DOHH2 (cell line): ENCODE results near the gene RRAGB.

Experiments
- H3F3A ChIP-seq: fragments of 200-600 bp; sonication (generic), shearing (Covaris generic); 2 replicates; pipeline ENCODE4 v1.6.0; 2016; ENCODE audit warnings: antibody characterized with exemption, mild to moderate bottlenecking; ENCODE audit not compliant: control insufficient read depth, insufficient read depth
- H3K27ac ChIP-seq: fragments of 200-600 bp; sonication (generic); 2 replicates; pipeline ENCODE4 v1.5.1; 2014; ENCODE audit warnings: low read depth, mild to moderate bottlenecking, low read length, moderate library complexity
- H3K27me3 ChIP-seq: fragments of 200-600 bp; sonication (generic); 2 replicates; pipeline ENCODE4 v1.6.1; 2014; ENCODE audit warnings: mild to moderate bottlenecking, low read length, mixed read lengths; ENCODE audit not compliant: control insufficient read depth
- H3K36me3 ChIP-seq: fragments of 200-600 bp; sonication (generic); 2 replicates; pipeline ENCODE4 v1.6.1; 2014; ENCODE audit warnings: mild to moderate bottlenecking, low read length, moderate library complexity, mixed read lengths; ENCODE audit not compliant: control insufficient read depth
- H3K4me1 ChIP-seq: fragments of 200-600 bp; sonication (generic); 2 replicates; pipeline ENCODE4 v1.6.1; 2014; ENCODE audit warnings: mild to moderate bottlenecking, low read length, mixed read lengths; ENCODE audit not compliant: control insufficient read depth
- H3K4me2 ChIP-seq: fragments of 200-600 bp; sonication (generic); 2 replicates; pipeline ENCODE4 v1.6.0; 2014; ENCODE audit warnings: mild to moderate bottlenecking, low read length, moderate library complexity
- H3K4me3 ChIP-seq: fragments of 200-600 bp; sonication (generic); 2 replicates; pipeline ENCODE4 v1.5.1; 2014; ENCODE audit warnings: mild to moderate bottlenecking, low read length, mixed read lengths
- H3K79me2 ChIP-seq: fragments of 200-600 bp; sonication (generic); 2 replicates; pipeline ENCODE4 v1.6.1; 2014; ENCODE audit warnings: mild to moderate bottlenecking, low read length, mixed read lengths; ENCODE audit not compliant: control insufficient read depth
- H3K9me2 ChIP-seq: fragments of 200-600 bp; sonication (generic); replicated peaks from 2 replicates; pipeline ENCODE4 v1.6.1; 2014; ENCODE audit warnings: mild to moderate bottlenecking, low read length, mixed read lengths; ENCODE audit not compliant: control insufficient read depth
- H3K9me3 ChIP-seq: fragments of 200-600 bp; sonication (generic); 2 replicates; pipeline ENCODE4 v1.6.1; 2014; ENCODE audit warnings: antibody characterized with exemption, low read length, mixed read lengths; ENCODE audit not compliant: control insufficient read depth, insufficient read depth
- H4K20me1 ChIP-seq: fragments of 200-600 bp; sonication (generic); 2 replicates; pipeline ENCODE4 v1.6.0; 2014; ENCODE audit warnings: low read depth, mild to moderate bottlenecking, antibody characterized with exemption, low read length, moderate library complexity; ENCODE audit not compliant: control insufficient read depth, insufficient read depth
- EZH2phosphoT487 ChIP-seq: fragments of 200-600 bp; sonication (generic); IDR thresholded peaks from 2 replicates; pipeline ENCODE4 v1.6.1; 2017; ENCODE audit warnings: borderline replicate concordance, mild to moderate bottlenecking, antibody characterized with exemption, low read length, moderate library complexity, mixed read lengths
- TF ChIP-seq, protein P1 (sequence below): fragments of 200-600 bp; sonication (generic); IDR thresholded peaks from one replicate; pipeline ENCODE4 v1.5.1; 2014; ENCODE audit warnings: antibody characterized with exemption, mild to moderate bottlenecking, low read depth, low read length; ENCODE audit not compliant: poor library complexity, severe bottlenecking

RRAGB gene

GRCh38 chrX:55709735-55710134, 7.8 kb upstream of the RRAGB start:
- Histone ChIP-seq H3K27me3 (no peaks in the 10 kb centered on the region), H3K27ac (no peak overlapping the region), H3K9me3 (no peaks in the 10 kb centered on the region), H3K36me3 (no peaks in the 10 kb centered on the region), H3K4me2 (no peak overlapping the region), H3K79me2 (no peaks in the 10 kb centered on the region), H3K4me1 (no peaks in the 10 kb centered on the region), H3K9me2 (no peaks in the 10 kb centered on the region), H4K20me1 (no peaks in the 10 kb centered on the region), H3K4me3 (no peak overlapping the region), H3F3A (no peaks in the 10 kb centered on the region)
- no peak for TF ChIP-seq EZH2phosphoT487
- TF ChIP-seq, protein P1, sequence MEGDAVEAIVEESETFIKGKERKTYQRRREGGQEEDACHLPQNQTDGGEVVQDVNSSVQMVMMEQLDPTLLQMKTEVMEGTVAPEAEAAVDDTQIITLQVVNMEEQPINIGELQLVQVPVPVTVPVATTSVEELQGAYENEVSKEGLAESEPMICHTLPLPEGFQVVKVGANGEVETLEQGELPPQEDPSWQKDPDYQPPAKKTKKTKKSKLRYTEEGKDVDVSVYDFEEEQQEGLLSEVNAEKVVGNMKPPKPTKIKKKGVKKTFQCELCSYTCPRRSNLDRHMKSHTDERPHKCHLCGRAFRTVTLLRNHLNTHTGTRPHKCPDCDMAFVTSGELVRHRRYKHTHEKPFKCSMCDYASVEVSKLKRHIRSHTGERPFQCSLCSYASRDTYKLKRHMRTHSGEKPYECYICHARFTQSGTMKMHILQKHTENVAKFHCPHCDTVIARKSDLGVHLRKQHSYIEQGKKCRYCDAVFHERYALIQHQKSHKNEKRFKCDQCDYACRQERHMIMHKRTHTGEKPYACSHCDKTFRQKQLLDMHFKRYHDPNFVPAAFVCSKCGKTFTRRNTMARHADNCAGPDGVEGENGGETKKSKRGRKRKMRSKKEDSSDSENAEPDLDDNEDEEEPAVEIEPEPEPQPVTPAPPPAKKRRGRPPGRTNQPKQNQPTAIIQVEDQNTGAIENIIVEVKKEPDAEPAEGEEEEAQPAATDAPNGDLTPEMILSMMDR, result no peak

- H4K20me1 ChIP-seq, result no peaks in the 10 kb centered on the region
- H3K4me3 ChIP-seq, result no peak overlapping the region
- no peaks in the 10 kb centered on the region for H3K36me3 ChIP-seq
- no peaks in the 10 kb centered on the region for H3K9me3 ChIP-seq
- no peaks in the 10 kb centered on the region for H3K9me2 ChIP-seq
- H3K4me1 ChIP-seq, result no peaks in the 10 kb centered on the region
- no peak overlapping the region for H3K4me2 ChIP-seq
- no peaks in the 10 kb centered on the region for H3F3A ChIP-seq
- no peak overlapping the region for H3K27ac ChIP-seq
- TF ChIP-seq EZH2phosphoT487, result no peak
- TF ChIP-seq, protein P1, result no peak
- no peaks in the 10 kb centered on the region for H3K27me3 ChIP-seq
- no peaks in the 10 kb centered on the region for H3K79me2 ChIP-seq
These were observed 6.8 kb upstream of the RRAGB start for GRCh38 chrX:55710701-55711100.

- Histone ChIP-seq H3K9me2 (no peaks in the 10 kb centered on the region), H3K9me3 (no peaks in the 10 kb centered on the region), H3K36me3 (no peaks in the 10 kb centered on the region), H3K79me2 (peaks cover 4% of the 10 kb centered on the region), H3K27me3 (no peaks in the 10 kb centered on the region), H3F3A (no peaks in the 10 kb centered on the region), H3K4me1 (peaks cover 7% of the 10 kb centered on the region; the same call in 1 of the 2 replicates), H3K4me3 (no peak overlapping the region), H4K20me1 (no peaks in the 10 kb centered on the region), H3K4me2 (no peak overlapping the region), H3K27ac (no peak overlapping the region)
- TF ChIP-seq, protein P1, result no peak
These were observed 3.9 kb upstream of the RRAGB start for GRCh38 chrX:55713631-55714030.

GRCh38 chrX:55714161-55714560, 3.4 kb upstream of the RRAGB start:
- TF ChIP-seq, protein P1, result no peak
- TF ChIP-seq EZH2phosphoT487, result no peak
- H4K20me1 ChIP-seq, result no peaks in the 10 kb centered on the region
- H3K27me3 ChIP-seq, result no peaks in the 10 kb centered on the region
- H3K9me3 ChIP-seq, result no peaks in the 10 kb centered on the region
- H3K79me2 ChIP-seq, result peaks cover 5% of the 10 kb centered on the region
- no peak overlapping the region for H3K4me2 ChIP-seq
- H3K27ac ChIP-seq, result no peak overlapping the region
- H3F3A ChIP-seq, result no peaks in the 10 kb centered on the region
- peaks cover 11% of the 10 kb centered on the region; the same call in 1 of the 2 replicates for H3K4me1 ChIP-seq
- H3K4me3 ChIP-seq, result no peak overlapping the region
- H3K36me3 ChIP-seq, result no peaks in the 10 kb centered on the region
- H3K9me2 ChIP-seq, result no peaks in the 10 kb centered on the region
